Measurements from ENCODE around the gene RBM38.

RBM38 gene

DNA sequence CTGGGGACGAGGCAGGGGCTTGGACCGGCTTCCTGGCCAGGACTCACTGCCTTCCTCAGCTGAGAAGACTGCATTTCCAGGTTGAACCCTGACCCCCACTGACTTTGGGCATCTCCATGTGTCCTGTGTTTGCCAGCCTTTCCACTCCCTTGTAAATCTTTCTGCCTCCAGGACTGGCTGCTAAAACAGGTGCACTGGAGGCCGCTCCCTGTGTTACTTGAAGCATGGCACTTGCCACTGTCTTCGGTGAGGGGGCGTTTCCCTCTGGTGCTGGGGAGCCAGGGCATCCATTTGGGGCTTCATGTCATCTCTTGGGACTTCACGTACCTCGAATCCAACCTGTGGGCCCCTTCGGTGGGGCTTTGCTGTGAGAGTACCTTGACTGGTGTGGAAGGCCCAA is 6.7 kb upstream of the RBM38 start:
- H4K20me1 ChIP-seq (ENCODE audit: insufficient read depth, low read length): peaks cover 55% of the 10 kb centered on the region
- no peak for ATAC-seq (ENCODE audit: insufficient read depth, low read depth)
- H3K27ac ChIP-seq (ENCODE audit: low read length): no peak overlapping the region
- no peak overlapping the region for H3K4me2 ChIP-seq (ENCODE audit: insufficient read depth, low read length)
- H2AFZ ChIP-seq (ENCODE audit: low read depth, low read length): no peak overlapping the region
- H3K4me1 ChIP-seq (ENCODE audit: insufficient read depth, low read length): no peaks in the 10 kb centered on the region
- no peaks in the 10 kb centered on the region for H3K79me2 ChIP-seq (ENCODE audit: insufficient read depth, low read length)
- H3K36me3 ChIP-seq (ENCODE audit: insufficient read depth, low read length): peaks cover 26% of the 10 kb centered on the region
- H3K27me3 ChIP-seq (ENCODE audit: insufficient read depth, low read length, poor library complexity): no peaks in the 10 kb centered on the region
- H3K9ac ChIP-seq (ENCODE audit: low read depth, low read length): no peak overlapping the region
- no peak for DNase-seq
- no peak overlapping the region for H3K4me3 ChIP-seq (ENCODE audit: low read depth in 1 of 2, low read length in 2 of 2)
- no peak for TF ChIP-seq EZH2 (IDR thresholded peaks at IDR 0.05; ENCODE audit: borderline replicate concordance, low read depth, low read length, severe bottlenecking)
- TF ChIP-seq, protein P1, sequence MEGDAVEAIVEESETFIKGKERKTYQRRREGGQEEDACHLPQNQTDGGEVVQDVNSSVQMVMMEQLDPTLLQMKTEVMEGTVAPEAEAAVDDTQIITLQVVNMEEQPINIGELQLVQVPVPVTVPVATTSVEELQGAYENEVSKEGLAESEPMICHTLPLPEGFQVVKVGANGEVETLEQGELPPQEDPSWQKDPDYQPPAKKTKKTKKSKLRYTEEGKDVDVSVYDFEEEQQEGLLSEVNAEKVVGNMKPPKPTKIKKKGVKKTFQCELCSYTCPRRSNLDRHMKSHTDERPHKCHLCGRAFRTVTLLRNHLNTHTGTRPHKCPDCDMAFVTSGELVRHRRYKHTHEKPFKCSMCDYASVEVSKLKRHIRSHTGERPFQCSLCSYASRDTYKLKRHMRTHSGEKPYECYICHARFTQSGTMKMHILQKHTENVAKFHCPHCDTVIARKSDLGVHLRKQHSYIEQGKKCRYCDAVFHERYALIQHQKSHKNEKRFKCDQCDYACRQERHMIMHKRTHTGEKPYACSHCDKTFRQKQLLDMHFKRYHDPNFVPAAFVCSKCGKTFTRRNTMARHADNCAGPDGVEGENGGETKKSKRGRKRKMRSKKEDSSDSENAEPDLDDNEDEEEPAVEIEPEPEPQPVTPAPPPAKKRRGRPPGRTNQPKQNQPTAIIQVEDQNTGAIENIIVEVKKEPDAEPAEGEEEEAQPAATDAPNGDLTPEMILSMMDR (IDR thresholded peaks at IDR 0.05; ENCODE audit: borderline replicate concordance, extremely low read depth, low read length, poor library complexity, severe bottlenecking): no peak
- no peaks in the 10 kb centered on the region for H3K9me3 ChIP-seq (ENCODE audit: insufficient read depth, low read length, severe bottlenecking)

DNA sequence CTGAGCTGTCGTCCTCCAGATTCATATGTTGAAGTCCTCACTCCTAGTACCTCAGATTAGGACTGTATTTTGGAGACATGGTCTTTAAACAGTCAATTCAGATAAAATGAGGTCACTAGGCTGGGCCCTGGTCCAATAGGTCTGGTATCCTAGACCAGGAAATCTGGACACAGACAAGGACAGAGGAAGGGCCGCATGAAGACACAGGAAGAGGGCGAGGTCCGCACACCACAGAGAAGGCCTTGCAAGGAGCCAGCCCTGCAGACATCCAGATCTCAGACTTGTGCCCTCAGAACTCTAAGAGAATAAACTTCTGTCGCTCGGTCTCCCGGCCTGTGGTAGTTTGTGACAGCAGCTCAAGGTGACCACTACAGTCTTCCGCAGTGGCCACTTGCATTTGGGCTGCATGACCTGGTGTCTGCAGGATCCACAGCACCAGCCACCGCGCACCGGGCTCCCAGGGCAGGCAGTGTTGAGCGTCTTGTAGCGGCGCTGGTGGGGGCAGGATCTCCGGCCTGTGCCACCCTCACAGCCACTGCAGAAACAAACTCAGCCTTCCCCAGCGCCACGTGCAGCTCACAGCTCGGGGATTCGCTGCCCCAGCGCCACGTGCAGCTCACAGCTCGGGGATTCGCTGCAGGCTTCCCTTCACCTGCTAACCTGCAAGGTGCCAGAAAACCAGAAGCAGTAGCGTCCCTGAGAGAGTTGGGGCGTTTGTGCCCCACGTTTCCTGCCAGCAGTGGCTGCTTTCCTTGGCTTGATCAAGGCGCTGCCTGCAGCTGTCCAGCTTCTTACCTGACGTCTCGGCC is 6.0 kb upstream of the RBM38 start:
- H2AFZ ChIP-seq (ENCODE audit: low read depth, low read length): no peak overlapping the region
- H3K4me1 ChIP-seq (ENCODE audit: insufficient read depth, low read length): no peaks in the 10 kb centered on the region
- no peak overlapping the region for H3K27ac ChIP-seq (ENCODE audit: low read length)
- no peak for ATAC-seq (ENCODE audit: insufficient read depth, low read depth)
- no peak for DNase-seq
- H3K79me2 ChIP-seq (ENCODE audit: insufficient read depth, low read length): no peaks in the 10 kb centered on the region
- no peak overlapping the region for H3K4me3 ChIP-seq (ENCODE audit: low read depth in 1 of 2, low read length in 2 of 2)
- no peaks in the 10 kb centered on the region for H3K9me3 ChIP-seq (ENCODE audit: insufficient read depth, low read length, severe bottlenecking)
- no peak overlapping the region for H3K9ac ChIP-seq (ENCODE audit: low read depth, low read length)
- no peaks in the 10 kb centered on the region for H3K27me3 ChIP-seq (ENCODE audit: insufficient read depth, low read length, poor library complexity)
- TF ChIP-seq, protein P1 (IDR thresholded peaks at IDR 0.05; ENCODE audit: borderline replicate concordance, extremely low read depth, low read length, poor library complexity, severe bottlenecking): no peak
- no peak for TF ChIP-seq EZH2 (IDR thresholded peaks at IDR 0.05; ENCODE audit: borderline replicate concordance, low read depth, low read length, severe bottlenecking)
- no peak overlapping the region for H3K4me2 ChIP-seq (ENCODE audit: insufficient read depth, low read length)
- H3K36me3 ChIP-seq (ENCODE audit: insufficient read depth, low read length): peaks cover 20% of the 10 kb centered on the region
- peaks cover 48% of the 10 kb centered on the region for H4K20me1 ChIP-seq (ENCODE audit: insufficient read depth, low read length)

DNA sequence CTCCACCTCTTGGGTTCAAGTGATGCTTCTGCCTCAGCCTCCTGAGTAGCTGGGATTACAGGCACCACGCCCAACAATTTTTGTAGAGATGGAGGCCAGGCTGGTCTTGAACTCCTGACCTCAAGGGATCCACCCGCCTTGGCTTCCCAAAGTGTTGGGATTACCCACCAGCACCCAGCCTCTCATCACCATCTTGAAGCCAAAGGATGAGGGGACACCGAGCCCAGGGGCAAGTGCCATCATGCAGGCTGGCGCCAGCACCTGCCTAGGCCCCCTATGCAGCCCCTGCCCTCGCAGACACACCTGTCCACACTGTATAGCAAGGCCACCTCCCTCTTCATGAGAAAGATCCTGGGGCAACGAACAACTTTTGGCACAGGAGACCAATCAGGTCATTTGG is 5.3 kb upstream of the RBM38 start:
- Histone ChIP-seq H3K4me2 (ENCODE audit: insufficient read depth, low read length) (no peak overlapping the region), H3K27ac (ENCODE audit: low read length) (no peak overlapping the region), H2AFZ (ENCODE audit: low read depth, low read length) (no peak overlapping the region), H3K4me3 (ENCODE audit: low read depth in 1 of 2, low read length in 2 of 2) (no peak overlapping the region), H3K79me2 (ENCODE audit: insufficient read depth, low read length) (no peaks in the 10 kb centered on the region), H3K9me3 (ENCODE audit: insufficient read depth, low read length, severe bottlenecking) (no peaks in the 10 kb centered on the region), H3K36me3 (ENCODE audit: insufficient read depth, low read length) (peaks cover 12% of the 10 kb centered on the region; the same call in 1 of the 2 replicates), H3K4me1 (ENCODE audit: insufficient read depth, low read length) (peaks cover 4% of the 10 kb centered on the region), H4K20me1 (ENCODE audit: insufficient read depth, low read length) (peaks cover 44% of the 10 kb centered on the region), H3K9ac (ENCODE audit: low read depth, low read length) (no peak overlapping the region), H3K27me3 (ENCODE audit: insufficient read depth, low read length, poor library complexity) (no peaks in the 10 kb centered on the region)
- TF ChIP-seq, protein P1 (IDR thresholded peaks at IDR 0.05; ENCODE audit: borderline replicate concordance, extremely low read depth, low read length, poor library complexity, severe bottlenecking): no peak
- TF ChIP-seq EZH2 (IDR thresholded peaks at IDR 0.05; ENCODE audit: borderline replicate concordance, low read depth, low read length, severe bottlenecking): no peak
- DNase-seq: no peak
- no peak for ATAC-seq (ENCODE audit: insufficient read depth, low read depth)

All from DND-41 (cell line).